ENCODE data around the gene IHH.

Gene IHH

GRCh38 chr2:219073413-219074129, 12.8 kb upstream of the IHH start:
- DNase-seq: peak; percentile 74

GRCh38 chr2:219072741-219073250, 12.1 kb upstream of the IHH start:
- no peak for DNase-seq

- DNase-seq: peak; percentile 52
Observed at GRCh38 chr2:219071131-219071816, 10.6 kb upstream of the IHH start.

GRCh38 chr2:219065484-219065883, 4.8 kb upstream of the IHH start:
- DNase-seq: no peak

- no peak for DNase-seq
Observed at GRCh38 chr2:219062081-219062480, 1.4 kb upstream of the IHH start.

GRCh38 chr2:219059725-219060682, 717 bp downstream of the IHH start:
- no peak for DNase-seq

- no peak for DNase-seq
Observed at GRCh38 chr2:219059375-219059724, 1.4 kb downstream of the IHH start.

- no peak for DNase-seq
Observed at GRCh38 chr2:219058541-219059374, 2.0 kb downstream of the IHH start.

GRCh38 chr2:219057709-219058540, 2.8 kb downstream of the IHH start:
- peak; percentile 61 for DNase-seq

- DNase-seq: no peak
Observed at GRCh38 chr2:219056896-219057708, 3.6 kb downstream of the IHH start.

GRCh38 chr2:219056176-219056895, 4.4 kb downstream of the IHH start:
- DNase-seq: no peak

- no peak for DNase-seq
Observed at GRCh38 chr2:219054956-219055903, 5.5 kb downstream of the IHH start.

GRCh38 chr2:219049282-219049681, 11.4 kb downstream of the IHH start:
- no peak for DNase-seq

- no peak for DNase-seq
Observed at GRCh38 chr2:219045937-219046550, 14.7 kb downstream of the IHH start.

- no peak for DNase-seq
Observed at GRCh38 chr2:219042750-219043149, 18.0 kb downstream of the IHH start.

- DNase-seq: no peak
Observed at GRCh38 chr2:219042157-219042556, 18.6 kb downstream of the IHH start.

- DNase-seq: peak; percentile 48
Observed at GRCh38 chr2:219041252-219041651, 19.5 kb downstream of the IHH start, which contains the start of gene CFAP65. Gene CFAP65, minus strand, starts transcription at chr2:219041516. Its CDS starts 2,468 bp downstream, at chr2:219039048.

- no peak for DNase-seq
Observed at GRCh38 chr2:219038600-219038999, 22.1 kb downstream of the IHH start.
